SK-N-SH (cell line): ENCODE results near the gene LSM3. TPM values are rescaled to one million over a fixed set of nuclear protein-coding genes. Genes with fewer than 3 reads are reported as not detected.

Source experiments
- CTCF ChIA-PET: fragments of 300-600, 350-600 bp; formaldehyde crosslinking; extraction: SDS; loops from one replicate; lab custom pipeline; 2021; lab: Yijun Ruan, JAX
- POLR2A ChIA-PET: fragments of 350-600 bp; sonication (Branson Sonifier 250); formaldehyde crosslinking; extraction: SDS; loops from one replicate; lab custom pipeline; 2020; ENCODE audit warnings: antibody characterized with exemption, inconsistent platforms; lab: Yijun Ruan, JAX
- DNase-seq: peaks from one replicate; pipeline ENCODE4 v3.0.0; 2012
- H2AFZ ChIP-seq: fragments of 200-600 bp; sonication (generic); 2 replicates; pipeline ENCODE4 v1.8.1; 2016; ENCODE audit warnings: antibody characterized with exemption, mild to moderate bottlenecking, low read depth
- H3F3A ChIP-seq: fragments of 200-600 bp; sonication (generic); replicated peaks from 2 replicates; pipeline ENCODE3; 2016; ENCODE audit warnings: antibody characterized with exemption, mild to moderate bottlenecking; ENCODE audit not compliant: insufficient read depth
- H3K27ac ChIP-seq, 2 experiments: fragments of 200-500 bp in 1 of 2; fragments of 200-600 bp in 1 of 2; sonication (Bioruptor generic) in 1 of 2; sonication (generic), shearing (Covaris generic) in 1 of 2; 2 replicates each; pipeline versions ENCODE4 v1.5.1 to v1.6.1; 2014 to 2016; ENCODE audit warnings: low read depth in 2 of 2, inconsistent platforms in 1 of 2, low read length in 1 of 2, mild to moderate bottlenecking in 1 of 2, mixed read lengths in 1 of 2
- H3K27me3 ChIP-seq: fragments of 200-600 bp; sonication (generic), shearing (Covaris generic); 2 replicates; pipeline ENCODE4 v1.6.1; 2016; ENCODE audit warnings: mixed run types; ENCODE audit not compliant: insufficient read depth
- H3K36me3 ChIP-seq, 2 experiments: fragments of 200-500 bp in 1 of 2; fragments of 200-600 bp in 1 of 2; sonication (Bioruptor generic) in 1 of 2; sonication (generic) in 1 of 2; replicated peaks in 1 of 2; 2 replicates each; pipeline versions ENCODE3 to v1.5.1; 2014 to 2016; ENCODE audit warnings: low read length in 1 of 2, mild to moderate bottlenecking in 1 of 2; ENCODE audit not compliant: insufficient read depth in 2 of 2, control insufficient read depth in 1 of 2
- H3K4me1 ChIP-seq, 2 experiments: fragments of 200-500 bp in 1 of 2; fragments of 200-600 bp in 1 of 2; sonication (Bioruptor generic) in 1 of 2; sonication (generic), shearing (Covaris generic) in 1 of 2; 2 replicates each; pipeline versions ENCODE4 v1.5.1 to v1.6.1; 2014 to 2016; ENCODE audit warnings: low read depth in 1 of 2, low read length in 1 of 2, mixed run types in 1 of 2; ENCODE audit not compliant: insufficient read depth in 2 of 2, control insufficient read depth in 1 of 2
- H3K4me2 ChIP-seq: fragments of 200-600 bp; sonication (generic), shearing (Covaris generic); 2 replicates; pipeline ENCODE4 v1.6.1; 2017; ENCODE audit warnings: mixed run types
- H3K4me3 ChIP-seq, 2 experiments: fragments of 200-500 bp in 1 of 2; fragments of 200-600 bp in 1 of 2; sonication (Bioruptor generic) in 1 of 2; sonication (generic), shearing (Covaris generic) in 1 of 2; 2 replicates each; pipeline versions ENCODE4 v1.5.1 to v1.8.1; 2014 to 2016; ENCODE audit warnings: low read depth in 2 of 2, inconsistent platforms in 1 of 2, low read length in 1 of 2, mild to moderate bottlenecking in 1 of 2, mixed read lengths in 1 of 2, moderate library complexity in 1 of 2
- H3K79me2 ChIP-seq: fragments of 200-600 bp; sonication (generic); 2 replicates; pipeline ENCODE4 v1.8.1; 2017; ENCODE audit warnings: mild to moderate bottlenecking; ENCODE audit not compliant: insufficient read depth
- H3K9ac ChIP-seq: fragments of 200-600 bp; sonication (generic); 2 replicates; pipeline ENCODE4 v1.6.1; 2017; ENCODE audit warnings: mixed run types
- H3K9me2 ChIP-seq: fragments of 200-600 bp; sonication (generic); 2 replicates; pipeline ENCODE4 v1.6.1; 2017; ENCODE audit warnings: mixed run types
- H3K9me3 ChIP-seq: fragments of 200-600 bp; sonication (generic); 2 replicates; pipeline ENCODE4 v1.6.1; 2017; ENCODE audit warnings: mixed run types, mild to moderate bottlenecking, moderate library complexity
- H4K20me1 ChIP-seq: fragments of 200-600 bp; sonication (generic); 2 replicates; pipeline ENCODE4 v1.6.1; 2017; ENCODE audit warnings: mild to moderate bottlenecking, mixed run types; ENCODE audit not compliant: insufficient read depth
- EP300 ChIP-seq, 2 experiments: IDR thresholded peaks; 2 replicates each; pipeline versions ENCODE4 v1.4.0 to v1.6.1; 2012; ENCODE audit warnings: borderline replicate concordance in 1 of 2, low read depth in 1 of 2, low read length in 1 of 2
- FOSL2 ChIP-seq: IDR thresholded peaks from 2 replicates; pipeline ENCODE4 v1.4.0; 2012; ENCODE audit warnings: low read depth, mild to moderate bottlenecking, moderate library complexity, borderline replicate concordance
- FOXM1 ChIP-seq: IDR thresholded peaks from 2 replicates; pipeline ENCODE4 v1.4.0; 2012; ENCODE audit warnings: low read depth, mild to moderate bottlenecking
- GABPA ChIP-seq: IDR thresholded peaks from 2 replicates; pipeline ENCODE4 v1.4.0; 2012; ENCODE audit warnings: low read depth, mild to moderate bottlenecking
- GATA2 ChIP-seq: sonication (generic); formaldehyde crosslinking; IDR thresholded peaks from 2 replicates; pipeline ENCODE4 v1.5.0; 2020; ENCODE audit warnings: mild to moderate bottlenecking, missing genetic modification reagents
- MAX ChIP-seq: IDR thresholded peaks from 2 replicates; pipeline ENCODE4 v1.4.0; 2012; ENCODE audit warnings: low read depth
- NRF1 ChIP-seq: IDR thresholded peaks from 2 replicates; pipeline ENCODE4 v1.6.1; 2012; ENCODE audit warnings: low read depth, mild to moderate bottlenecking, low read length
- PBX3 ChIP-seq: IDR thresholded peaks from 2 replicates; pipeline ENCODE4; 2012
- RFX5 ChIP-seq: IDR thresholded peaks from 2 replicates; pipeline ENCODE4 v1.6.1; 2012; ENCODE audit warnings: mild to moderate bottlenecking, improper control_type of control experiment, low read length
- WGBS: methylation state at CpG from one replicate; pipeline ENCODE4 v1.1.6; 2017; ENCODE audit warnings: low lambda C conversion rate; 5-methylcytosine and 5-hydroxymethylcytosine counted together
- polyA plus RNA-seq, 3 experiments: library from polyadenylated mRNA; depleted of rRNA; stranded (reverse); fragments of >200 nt; gene quantifications; 2 replicates each; pipeline ENCODE4 v1.2.3, GENCODE V29; 2012
- TF ChIP-seq, protein P1 (sequence below): fragments of 150-350 bp; IDR thresholded peaks from 2 replicates; pipeline ENCODE4 v1.6.1; 2017; ENCODE audit warnings: antibody characterized with exemption, low read length, low read depth, borderline replicate concordance

The LSM3 gene
- polyA plus RNA-seq, 1 of the 3 experiments (the other 2 are of a cell fraction) = 5.1 TPM

GRCh38 chr3:14213066-14213774, 34.6 kb downstream of the LSM3 start:
- peaks cover 19% of the 10 kb centered on the region for H3F3A ChIP-seq
- H3K36me3 ChIP-seq = no peaks in the 10 kb centered on the region
- H3K79me2 ChIP-seq = no peaks in the 10 kb centered on the region
- H3K9me3 ChIP-seq = no peaks in the 10 kb centered on the region
- WGBS = 79% methylated on average over 7 of the region's 7 CpGs
- H2AFZ ChIP-seq = no peak overlapping the region
- no peak overlapping the region for H3K4me3 ChIP-seq
- peaks cover 4 to 6% of the 10 kb centered on the region in 2 experiments; a peak in 2 of 4 replicates for H3K4me1 ChIP-seq
- no peaks in the 10 kb centered on the region for H3K27me3 ChIP-seq
- no peak for DNase-seq
- no peak overlapping the region for H3K4me2 ChIP-seq
- H3K27ac ChIP-seq = no peak overlapping the region
- H3K9me2 ChIP-seq = no peaks in the 10 kb centered on the region
- no peak for TF ChIP-seq GATA2 (CRISPR knock-in tag)
- no peak for TF ChIP-seq EP300 (IDR thresholded peaks at IDR 0.05; ENCODE audit: borderline replicate concordance in 1 of 2, low read depth in 1 of 2, low read length in 1 of 2)
- TF ChIP-seq, protein P1, sequence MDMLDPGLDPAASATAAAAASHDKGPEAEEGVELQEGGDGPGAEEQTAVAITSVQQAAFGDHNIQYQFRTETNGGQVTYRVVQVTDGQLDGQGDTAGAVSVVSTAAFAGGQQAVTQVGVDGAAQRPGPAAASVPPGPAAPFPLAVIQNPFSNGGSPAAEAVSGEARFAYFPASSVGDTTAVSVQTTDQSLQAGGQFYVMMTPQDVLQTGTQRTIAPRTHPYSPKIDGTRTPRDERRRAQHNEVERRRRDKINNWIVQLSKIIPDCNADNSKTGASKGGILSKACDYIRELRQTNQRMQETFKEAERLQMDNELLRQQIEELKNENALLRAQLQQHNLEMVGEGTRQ = no peak
- POLR2A ChIA-PET = no interaction called here
- no peaks in the 10 kb centered on the region for H4K20me1 ChIP-seq
- H3K9ac ChIP-seq = no peak overlapping the region
- CTCF ChIA-PET = interaction anchor here (1.1 to 8.1 kb wide), 5 partner anchors 9 to 317 kb away, joined by 3 to 115 read pairs (median 6); no protein-coding TSS in a partner anchor

DNA sequence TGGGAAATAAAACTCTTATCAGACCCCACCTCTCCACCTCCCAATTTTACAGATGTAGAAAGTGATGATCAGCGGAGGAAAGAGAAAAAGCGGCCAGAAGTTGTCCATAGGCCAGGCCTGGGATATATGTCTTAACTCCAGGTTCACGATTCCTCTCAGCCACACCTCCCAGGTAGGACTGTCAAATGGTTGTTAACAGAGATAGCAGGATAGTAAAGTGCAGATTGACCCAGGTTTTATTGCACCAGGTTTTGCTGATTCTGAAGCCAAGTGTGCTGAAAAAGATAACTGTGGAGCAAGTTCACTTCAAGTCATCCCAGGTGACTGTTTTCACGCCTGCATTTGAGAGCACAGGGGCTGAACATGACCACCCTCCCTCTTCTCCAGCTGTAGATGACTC, 36.1 kb downstream of the LSM3 start:
- Histone ChIP-seq H4K20me1 (no peaks in the 10 kb centered on the region), H3K27me3 (no peaks in the 10 kb centered on the region), H3K9ac (no peak overlapping the region), H3K4me2 (no peak overlapping the region), H3F3A (peaks cover 18% of the 10 kb centered on the region), H3K36me3 (no peaks in the 10 kb centered on the region), H3K9me2 (no peaks in the 10 kb centered on the region), H3K4me1 (peaks cover 2 to 6% of the 10 kb centered on the region in 2 experiments; a peak in 2 of 4 replicates), H3K27ac (no peak overlapping the region), H2AFZ (no peak overlapping the region), H3K9me3 (no peaks in the 10 kb centered on the region), H3K4me3 (no peak overlapping the region), H3K79me2 (no peaks in the 10 kb centered on the region)
- DNase-seq = no peak
- TF ChIP-seq RFX5 (no peak), PBX3 (no peak), GATA2 (CRISPR knock-in tag) (no peak), GABPA (no peak), NRF1 (no peak), MAX (no peak), FOXM1 (no peak), FOSL2 (no peak)
- CTCF ChIA-PET = interaction anchor here (1.5 to 8.1 kb wide), 4 partner anchors 11 to 319 kb away, joined by 4 to 115 read pairs (median 23); no protein-coding TSS in a partner anchor
- 90% methylated on average over 4 of the region's 4 CpGs for WGBS
- POLR2A ChIA-PET = no interaction called here
